Activated T-cell treated with anti-CD3 and anti-CD28 coated beads, Interleukin-2, amount 50 U/mL, for 48 hours (primary cell): ENCODE measurements around the gene SUPT4H1.

Experiments
- DNase-seq, 2 experiments: peaks; one replicate each; pipeline ENCODE4 v3.0.0-alpha.2; 2020

The SUPT4H1 gene

DNA sequence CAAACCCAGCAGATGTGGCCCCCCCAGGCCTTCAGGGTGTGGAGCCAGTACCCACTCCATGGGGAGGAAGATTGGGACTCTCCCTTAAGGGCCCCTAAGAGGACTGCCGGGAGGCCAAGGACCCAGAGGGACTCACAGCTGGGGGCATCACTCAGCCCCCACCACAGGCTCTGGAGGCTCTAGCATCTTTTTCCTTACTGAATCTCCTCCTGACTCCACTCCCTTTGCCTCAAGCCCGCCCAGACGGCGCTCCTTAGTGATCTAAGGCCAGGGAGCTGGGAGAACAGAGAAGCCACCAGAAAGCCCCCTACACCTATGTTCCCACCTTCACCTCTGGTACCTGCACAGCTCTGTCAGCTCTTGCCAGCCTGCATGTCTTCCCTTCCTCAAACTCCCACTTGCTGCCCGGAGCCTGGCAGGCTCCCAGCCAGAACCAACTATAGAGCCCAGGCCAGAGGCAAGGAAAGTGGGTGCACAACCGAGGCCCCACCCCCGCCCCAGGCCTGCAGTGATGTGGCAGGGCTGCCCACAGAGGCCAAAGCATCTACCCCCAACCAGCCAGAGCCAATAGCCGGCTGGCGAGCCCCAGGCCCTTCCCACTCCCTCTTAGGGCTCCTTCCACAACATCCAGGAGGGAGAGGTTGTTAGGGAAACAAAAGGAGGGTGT lies 48.9 kb downstream of the SUPT4H1 start:
- no peak for DNase-seq

- DNase-seq: no peak
Measured at GRCh38 chr17:58302171-58302918, 49.7 kb downstream of the SUPT4H1 start.

- no peak for DNase-seq
Measured at GRCh38 chr17:58301504-58302150, 50.4 kb downstream of the SUPT4H1 start.

GRCh38 chr17:58300336-58300735 lies 51.7 kb downstream of the SUPT4H1 start:
- no peak for DNase-seq
